ENCODE data around the gene CCDC51.

DNA sequence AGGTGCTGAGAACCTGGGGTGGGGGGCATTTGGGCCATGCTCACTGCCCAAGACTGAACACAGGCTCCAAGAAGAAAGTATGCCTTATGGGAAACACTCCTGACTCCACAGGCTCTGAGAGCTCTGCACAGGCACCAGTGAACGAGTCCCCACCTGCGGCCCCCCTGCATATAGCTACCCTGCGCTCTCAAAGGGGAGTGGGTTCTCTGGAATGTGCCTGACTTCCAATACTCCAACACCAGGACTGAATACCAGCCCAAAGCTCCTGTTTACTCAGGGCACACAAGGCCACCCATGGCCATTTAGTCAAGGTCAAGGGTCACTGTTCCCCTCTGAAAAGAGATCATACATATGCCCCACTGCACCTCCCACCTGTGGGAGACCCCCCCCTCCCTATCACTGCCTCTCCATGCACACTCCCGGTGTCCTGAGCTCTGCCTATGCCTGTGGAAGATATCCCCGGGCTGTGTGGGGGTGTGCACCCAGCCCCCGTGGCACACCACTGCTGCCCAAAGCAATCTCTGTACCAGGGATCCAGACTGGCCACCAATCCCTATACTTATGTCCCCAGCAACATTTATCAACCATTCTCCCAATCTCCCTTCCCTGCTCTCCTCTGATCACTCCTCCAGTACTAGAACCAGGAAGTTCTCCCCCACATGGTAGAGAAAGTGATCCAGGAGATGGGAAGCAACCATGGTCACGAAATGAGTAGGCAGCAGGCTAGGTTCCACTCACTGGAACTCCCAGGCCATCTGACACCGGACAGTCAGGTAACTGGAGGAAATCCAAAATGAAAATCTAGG, 8.5 kb downstream of the CCDC51 start:
- TF ChIP-seq, protein P1, sequence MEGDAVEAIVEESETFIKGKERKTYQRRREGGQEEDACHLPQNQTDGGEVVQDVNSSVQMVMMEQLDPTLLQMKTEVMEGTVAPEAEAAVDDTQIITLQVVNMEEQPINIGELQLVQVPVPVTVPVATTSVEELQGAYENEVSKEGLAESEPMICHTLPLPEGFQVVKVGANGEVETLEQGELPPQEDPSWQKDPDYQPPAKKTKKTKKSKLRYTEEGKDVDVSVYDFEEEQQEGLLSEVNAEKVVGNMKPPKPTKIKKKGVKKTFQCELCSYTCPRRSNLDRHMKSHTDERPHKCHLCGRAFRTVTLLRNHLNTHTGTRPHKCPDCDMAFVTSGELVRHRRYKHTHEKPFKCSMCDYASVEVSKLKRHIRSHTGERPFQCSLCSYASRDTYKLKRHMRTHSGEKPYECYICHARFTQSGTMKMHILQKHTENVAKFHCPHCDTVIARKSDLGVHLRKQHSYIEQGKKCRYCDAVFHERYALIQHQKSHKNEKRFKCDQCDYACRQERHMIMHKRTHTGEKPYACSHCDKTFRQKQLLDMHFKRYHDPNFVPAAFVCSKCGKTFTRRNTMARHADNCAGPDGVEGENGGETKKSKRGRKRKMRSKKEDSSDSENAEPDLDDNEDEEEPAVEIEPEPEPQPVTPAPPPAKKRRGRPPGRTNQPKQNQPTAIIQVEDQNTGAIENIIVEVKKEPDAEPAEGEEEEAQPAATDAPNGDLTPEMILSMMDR (IDR thresholded peaks at IDR 0.05): no peak
- no peak for TF ChIP-seq EZH2 (IDR thresholded peaks at IDR 0.05; ENCODE audit: borderline replicate concordance, insufficient read depth, low read depth, low read length, poor library complexity, severe bottlenecking)

All from B cell (primary cell).